H1 (cell line): Measurements from ENCODE around the gene ANP32B.

Experiments used
- BRCA1 ChIP-seq: IDR thresholded peaks from 2 replicates; pipeline ENCODE4 v1.6.1; 2012; ENCODE audit warnings: low read depth, low read length, improper control_type of control experiment
- EP300 ChIP-seq, 2 experiments: IDR thresholded peaks; 1 replicate in 1 of 2; 2 replicates in 1 of 2; pipeline ENCODE4 v1.6.1; 2011 to 2012; ENCODE audit warnings: low read depth in 2 of 2, low read length in 2 of 2, mild to moderate bottlenecking in 2 of 2, borderline replicate concordance in 1 of 2, inconsistent platforms in 1 of 2, moderate library complexity in 1 of 2
- POLR2A ChIP-seq, 2 experiments: IDR thresholded peaks; 1 replicate in 1 of 2; 2 replicates in 1 of 2; pipeline ENCODE4 v1.6.1; 2011; ENCODE audit warnings: low read depth in 2 of 2, low read length in 2 of 2, mild to moderate bottlenecking in 2 of 2; ENCODE audit errors: control extremely low read depth in 1 of 2
- POLR2AphosphoS5 ChIP-seq: IDR thresholded peaks from 2 replicates; pipeline ENCODE4 v1.6.1; 2011; ENCODE audit warnings: low read depth, low read length

GRCh38 chr9:98019098-98019497 is 36.0 kb downstream of the ANP32B start:
- TF ChIP-seq POLR2AphosphoS5 (no peak), EP300 (IDR thresholded peaks at IDR 0.05; ENCODE audit: borderline replicate concordance in 1 of 2, low read depth in 2 of 2, low read length in 2 of 2) (no peak), BRCA1 (no peak), POLR2A (IDR thresholded peaks at IDR 0.05; ENCODE audit: control extremely low read depth in 1 of 2, low read depth in 2 of 2, low read length in 2 of 2) (no peak)
